HEK293 (cell line): ENCODE measurements around the gene UTP3.
A peak's percentile ranks its signal among the peaks of the same experiment; 100 is the strongest.

Experiments
- CTCF ChIA-PET: fragments of 350-600 bp; formaldehyde crosslinking; extraction: SDS; loops from one replicate; lab custom pipeline; 2021; ENCODE audit warnings: antibody characterized with exemption; lab: Yijun Ruan, JAX
- POLR2A ChIA-PET: fragments of 300-600 bp; formaldehyde crosslinking; extraction: SDS; loops from one replicate; lab custom pipeline; 2020; ENCODE audit warnings: antibody characterized with exemption, inconsistent platforms; lab: Yijun Ruan, JAX
- H3K27ac ChIP-seq: fragments of 200-500 bp; sonication (Bioruptor generic); 2 replicates; pipeline ENCODE4 v1.5.1; 2014; ENCODE audit warnings: low read depth, low read length, control low read depth, inconsistent platforms; ENCODE audit errors: extremely low read depth
- H3K36me3 ChIP-seq, 2 experiments: fragments of 200-500 bp in 1 of 2; sonication (Bioruptor generic) in 1 of 2; 1 replicate in 1 of 2; 2 replicates in 1 of 2; pipeline ENCODE4 v1.5.1; 2014 to 2017; ENCODE audit warnings: inconsistent platforms in 2 of 2, low read length in 2 of 2; ENCODE audit not compliant: control insufficient read depth in 2 of 2, insufficient read depth in 1 of 2
- H3K4me1 ChIP-seq: fragments of 200-500 bp; sonication (Bioruptor generic); 2 replicates; pipeline ENCODE4 v1.5.1; 2014; ENCODE audit warnings: mild to moderate bottlenecking, low read length, inconsistent platforms; ENCODE audit not compliant: control insufficient read depth, insufficient read depth
- H3K4me3 ChIP-seq: 2 replicates; pipeline ENCODE4 v1.5.1; 2011; ENCODE audit warnings: low read depth, mild to moderate bottlenecking, control low read depth, low read length, moderate library complexity
- H3K9me3 ChIP-seq: fragments of 200-500 bp; sonication (Bioruptor generic); 2 replicates; pipeline ENCODE4 v1.5.1; 2014; ENCODE audit warnings: low read depth, low read length, inconsistent platforms; ENCODE audit not compliant: control insufficient read depth, insufficient read depth
- KLF10 ChIP-seq: fragments of 450-650 bp; IDR thresholded peaks from 2 replicates; pipeline ENCODE4 v1.5.1; 2018; ENCODE audit warnings: missing biosample characterization, mild to moderate bottlenecking, missing genetic modification characterization
- TRIM28 ChIP-seq: IDR thresholded peaks from 2 replicates; pipeline ENCODE4 v1.6.1; 2011; ENCODE audit warnings: low read length, control low read depth, borderline replicate concordance
- ZFP37 ChIP-seq: fragments of 450-650 bp; formaldehyde crosslinking; IDR thresholded peaks from 2 replicates; pipeline ENCODE4 v1.5.1; 2016; ENCODE audit warnings: missing biosample characterization, missing genetic modification characterization
- ZFP69B ChIP-seq: fragments of 450-650 bp; formaldehyde crosslinking; IDR thresholded peaks from 2 replicates; pipeline ENCODE4 v1.5.1; 2016; ENCODE audit warnings: missing biosample characterization, missing genetic modification characterization
- ZNF10 ChIP-seq: fragments of 450-650 bp; formaldehyde crosslinking; IDR thresholded peaks from 2 replicates; pipeline ENCODE4 v1.5.1; 2017; ENCODE audit warnings: missing biosample characterization, missing genetic modification characterization
- ZNF138 ChIP-seq: fragments of 450-650 bp; formaldehyde crosslinking; IDR thresholded peaks from 2 replicates; pipeline ENCODE4 v1.5.1; 2016; ENCODE audit warnings: missing biosample characterization, missing genetic modification characterization, borderline replicate concordance
- ZNF148 ChIP-seq: fragments of 450-650 bp; formaldehyde crosslinking; IDR thresholded peaks from 2 replicates; pipeline ENCODE4 v1.5.0; 2017; ENCODE audit warnings: missing biosample characterization, missing genetic modification characterization, borderline replicate concordance
- ZNF169 ChIP-seq: fragments of 450-650 bp; formaldehyde crosslinking; IDR thresholded peaks from 2 replicates; pipeline ENCODE4 v1.5.1; 2016; ENCODE audit warnings: missing biosample characterization, missing genetic modification characterization
- ZNF223 ChIP-seq: fragments of 450-650 bp; formaldehyde crosslinking; IDR thresholded peaks from 2 replicates; pipeline ENCODE4 v1.5.1; 2016; ENCODE audit warnings: missing biosample characterization, missing genetic modification characterization
- ZNF24 ChIP-seq: fragments of 450-650 bp; formaldehyde crosslinking; IDR thresholded peaks from 2 replicates; pipeline ENCODE4 v1.5.1; 2016; ENCODE audit warnings: missing biosample characterization, missing genetic modification characterization
- ZNF335 ChIP-seq: fragments of 450-650 bp; formaldehyde crosslinking; conservative IDR thresholded peaks from 2 replicates; pipeline ENCODE4 v1.5.1; 2016; ENCODE audit warnings: missing biosample characterization, missing genetic modification characterization
- ZNF416 ChIP-seq: fragments of 450-650 bp; formaldehyde crosslinking; IDR thresholded peaks from 2 replicates; pipeline ENCODE4 v1.5.1; 2016; ENCODE audit warnings: missing biosample characterization, missing genetic modification characterization
- ZNF514 ChIP-seq: fragments of 450-650 bp; formaldehyde crosslinking; IDR thresholded peaks from 2 replicates; pipeline ENCODE4 v1.5.1; 2016; ENCODE audit warnings: missing biosample characterization, missing genetic modification characterization
- ZNF521 ChIP-seq: fragments of 450-650 bp; formaldehyde crosslinking; IDR thresholded peaks from 2 replicates; pipeline ENCODE4 v1.5.1; 2017; ENCODE audit warnings: missing biosample characterization, mild to moderate bottlenecking, missing genetic modification characterization
- ZNF530 ChIP-seq: fragments of 450-650 bp; formaldehyde crosslinking; IDR thresholded peaks from 2 replicates; pipeline ENCODE4 v1.5.1; 2016; ENCODE audit warnings: low read depth, missing biosample characterization, missing genetic modification characterization
- ZNF600 ChIP-seq: fragments of 450-650 bp; formaldehyde crosslinking; IDR thresholded peaks from 2 replicates; pipeline ENCODE4 v1.5.1; 2016; ENCODE audit warnings: missing biosample characterization, missing genetic modification characterization
- ZNF610 ChIP-seq: fragments of 450-650 bp; formaldehyde crosslinking; IDR thresholded peaks from 2 replicates; pipeline ENCODE4 v1.5.1; 2016; ENCODE audit warnings: missing biosample characterization, missing genetic modification characterization, borderline replicate concordance
- ZNF704 ChIP-seq: fragments of 450-650 bp; formaldehyde crosslinking; IDR thresholded peaks from 2 replicates; pipeline ENCODE4 v1.5.1; 2016; ENCODE audit warnings: missing biosample characterization, missing genetic modification characterization
- ZNF76 ChIP-seq: fragments of 450-650 bp; formaldehyde crosslinking; IDR thresholded peaks from 2 replicates; pipeline ENCODE4; 2016; ENCODE audit warnings: low read depth, missing biosample characterization, missing genetic modification characterization, borderline replicate concordance
- ZXDB ChIP-seq: fragments of 450-650 bp; formaldehyde crosslinking; IDR thresholded peaks from 2 replicates; pipeline ENCODE4 v1.5.1; 2016; ENCODE audit warnings: missing biosample characterization, missing genetic modification characterization

The UTP3 gene

GRCh38 chr4:70705183-70706043 is 17.1 kb downstream of the UTP3 start (continued):
- TF ChIP-seq ZNF10 (tag by site-specific recombination) (no peak), ZXDB (peak; percentile 99), ZNF24 (tag by site-specific recombination) (peak; percentile 56), ZNF76 (tag by site-specific recombination) (no peak; the same call in 1 of the 2 replicates), ZFP37 (tag by site-specific recombination) (peak; percentile 61; the same call in 1 of the 2 replicates), ZNF223 (tag by site-specific recombination) (no peak), ZFP69B (tag by site-specific recombination) (0 out of 2 replicates have a peak, but pooled peaks have one; percentile 11), ZNF148 (tag by site-specific recombination) (no peak), ZNF530 (no peak), ZNF610 (tag by site-specific recombination) (no peak), ZNF521 (no peak), TRIM28 (no peak), ZNF416 (no peak), ZNF514 (no peak), ZNF169 (no peak)

- Histone ChIP-seq H3K27ac (peak overlapping the region; percentile 95), H3K36me3 (no peaks in the 10 kb centered on the region), H3K4me3 (peak overlapping the region; percentile 66), H3K9me3 (no peaks in the 10 kb centered on the region), H3K4me1 (peaks cover 3% of the 10 kb centered on the region; the same call in 1 of the 2 replicates)
- peak; percentile 66 for TF ChIP-seq ZNF335 (tag by site-specific recombination)
- no peak for TF ChIP-seq ZNF704 (tag by site-specific recombination)
- no peak for TF ChIP-seq ZNF138 (tag by site-specific recombination)
- ChIA-PET CTCF (interaction anchor here (0.6 to 1.7 kb wide), 4 partner anchors 16 to 325 kb away, joined by 3 to 7 read pairs (median 3); no protein-coding TSS in a partner anchor), POLR2A (interaction anchor here (1.3 kb wide), 2 partner anchors 16 to 17 kb away, joined by 3 to 4 read pairs; partner anchors contain the start of genes RUFY3 and UTP3)
Measured at GRCh38 chr4:70706044-70706461, 17.7 kb downstream of the UTP3 start.

GRCh38 chr4:70706516-70706915 is 18.2 kb downstream of the UTP3 start:
- H3K9me3 ChIP-seq = no peaks in the 10 kb centered on the region
- POLR2A ChIA-PET = interaction anchor here (1.3 kb wide), 2 partner anchors 15 to 18 kb away, joined by 3 to 4 read pairs; partner anchors contain the start of genes RUFY3 and UTP3
- H3K4me1 ChIP-seq = peaks cover 3% of the 10 kb centered on the region; the same call in 1 of the 2 replicates
- CTCF ChIA-PET = interaction anchor here (0.6 to 1.7 kb wide), 3 partner anchors 17 to 23 kb away, joined by 3 to 7 read pairs (median 3); no protein-coding TSS in a partner anchor
- TF ChIP-seq ZNF600 (tag by site-specific recombination) = peak; percentile 65; the same call in 1 of the 2 replicates
- no peak for TF ChIP-seq ZNF138 (tag by site-specific recombination)
- TF ChIP-seq KLF10 = no peak
- peak overlapping the region; percentile 66 for H3K4me3 ChIP-seq
- no peaks in the 10 kb centered on the region for H3K36me3 ChIP-seq
- no peak overlapping the region for H3K27ac ChIP-seq
